HepG2 (cell line): ENCODE measurements around the gene ZBTB7C. TPM values are rescaled to one million over a fixed set of nuclear protein-coding genes. Genes with fewer than 3 reads are reported as not detected.

ENCODE experiments used
- ATAC-seq: fragments of 200-7000 bp; cut with Tn5 transposase; 3 replicates; pipeline ENCODE4 v1.9.1; 2020; ENCODE audit warnings: mild to moderate bottlenecking, moderate library complexity
- BruUV-seq: library from RNA; stranded (reverse); fragments of 400-500 nt; replicated peaks from 2 replicates; lab custom pipeline; 2021; lab: Mats Ljungman, UMichigan
- CTCF ChIA-PET: fragments of 300-600 bp; formaldehyde crosslinking; extraction: SDS; loops from one replicate; lab custom pipeline; 2021; ENCODE audit warnings: low total read pairs, inconsistent platforms, low intra/inter-chr PET ratio; lab: Yijun Ruan, JAX
- POLR2A ChIA-PET: fragments of 350-600 bp; sonication (Branson Sonifier 250); formaldehyde crosslinking; loops from one replicate; lab custom pipeline; 2020; ENCODE audit warnings: antibody characterized with exemption, inconsistent platforms; lab: Yijun Ruan, JAX
- DNase-seq: peaks from one replicate; pipeline ENCODE4 v3.0.0-alpha.2; 2015; ENCODE audit warnings: low spot score
- FAIRE-seq: peaks from 3 replicates; lab custom pipeline; 2011; peaks lifted over from hg19 to GRCh38; lab: Jason Lieb, UNC
- H2AFZ ChIP-seq: one replicate; pipeline ENCODE4 v1.6.1; 2011; ENCODE audit warnings: low read length, inconsistent platforms
- H3K27ac ChIP-seq: fragments of 300-600 bp; 3 replicates; pipeline ENCODE4 v1.8.0; 2011; ENCODE audit warnings: mixed run types, mild to moderate bottlenecking, mixed read lengths, low read length, inconsistent platforms; ENCODE audit not compliant: insufficient read depth; ENCODE audit errors: extremely low read length
- H3K27me3 ChIP-seq, 2 experiments: fragments of 200-600 bp in 1 of 2; 2 replicates in 1 of 2; 3 replicates in 1 of 2; pipeline versions ENCODE4 v1.6.0 to v1.8.0; 2011; ENCODE audit warnings: low read length in 2 of 2, mild to moderate bottlenecking in 2 of 2, moderate library complexity in 2 of 2, inconsistent platforms in 1 of 2; ENCODE audit not compliant: insufficient read depth in 2 of 2, control insufficient read depth in 1 of 2
- H3K36me3 ChIP-seq, 2 experiments: fragments of 200-600 bp in 1 of 2; replicated peaks in 1 of 2; 2 replicates in 1 of 2; 3 replicates in 1 of 2; pipeline versions ENCODE4 v1.5.1 to v1.8.0; 2011; ENCODE audit warnings: low read length in 2 of 2, inconsistent platforms in 1 of 2; ENCODE audit not compliant: insufficient read depth in 2 of 2, control insufficient read depth in 1 of 2
- H3K4me1 ChIP-seq: 2 replicates; pipeline ENCODE4 v1.5.1; 2012; ENCODE audit warnings: low read length, inconsistent platforms; ENCODE audit not compliant: insufficient read depth
- H3K4me2 ChIP-seq: 2 replicates; pipeline ENCODE4 v1.6.0; 2011; ENCODE audit warnings: low read depth, low read length, inconsistent platforms
- H3K4me3 ChIP-seq, 3 experiments: fragments of 200-600 bp in 1 of 3; sonication (generic), shearing (Covaris generic) in 1 of 3; replicated peaks in 1 of 3; 2 replicates each; pipeline ENCODE4 v1.5.1; 2011 to 2016; ENCODE audit warnings: low read length in 3 of 3, inconsistent platforms in 2 of 3, low read depth in 2 of 3, mild to moderate bottlenecking in 2 of 3, control low read depth in 1 of 3, mixed read lengths in 1 of 3; ENCODE audit not compliant: insufficient read depth in 1 of 3
- H3K79me2 ChIP-seq: one replicate; pipeline ENCODE4 v1.6.1; 2011; ENCODE audit warnings: low read length, inconsistent platforms; ENCODE audit not compliant: insufficient read depth
- H3K9ac ChIP-seq: 2 replicates; pipeline ENCODE4 v1.6.0; 2011; ENCODE audit warnings: mild to moderate bottlenecking, low read depth, low read length, inconsistent platforms; ENCODE audit not compliant: insufficient read depth
- H3K9me3 ChIP-seq: 2 replicates; pipeline ENCODE4 v1.5.1; 2012; ENCODE audit warnings: mild to moderate bottlenecking, low read length
- H4K20me1 ChIP-seq: 2 replicates; pipeline ENCODE4 v1.6.0; 2011; ENCODE audit warnings: inconsistent platforms, mild to moderate bottlenecking, low read length, moderate library complexity; ENCODE audit not compliant: insufficient read depth
- GFI1 ChIP-seq: sonication (generic); formaldehyde crosslinking; IDR thresholded peaks from 2 replicates; pipeline ENCODE4 v1.5.0; 2020; ENCODE audit warnings: missing genetic modification reagents, mild to moderate bottlenecking, borderline replicate concordance
- KAT8 ChIP-seq: IDR thresholded peaks from 2 replicates; pipeline ENCODE4 v1.6.1; 2016; ENCODE audit warnings: missing genetic modification reagents, missing compliant biosample characterization
- NONO ChIP-seq, 2 experiments: fragments of 450-650 bp in 1 of 2; sonication (generic) in 1 of 2; formaldehyde crosslinking in 1 of 2; IDR thresholded peaks in 1 of 2; conservative IDR thresholded peaks in 1 of 2; 2 replicates each; pipeline versions ENCODE4 v1.6.1 to v1.8.0; 2017 to 2022; ENCODE audit warnings: mild to moderate bottlenecking in 1 of 2, missing genetic modification reagents in 1 of 2, moderate library complexity in 1 of 2
- ZNF292 ChIP-seq: sonication (generic); formaldehyde crosslinking; IDR thresholded peaks from 2 replicates; pipeline ENCODE4 v1.8.1; 2022; ENCODE audit warnings: mild to moderate bottlenecking, low read depth, missing genetic modification reagents, borderline replicate concordance
- ZNF639 ChIP-seq: conservative IDR thresholded peaks from 2 replicates; pipeline ENCODE4 v1.6.1; 2018; ENCODE audit warnings: missing genetic modification reagents
- ZNF703 ChIP-seq: sonication (generic); formaldehyde crosslinking; IDR thresholded peaks from 2 replicates; pipeline ENCODE4 v1.5.1; 2020; ENCODE audit warnings: missing genetic modification reagents, mild to moderate bottlenecking, moderate library complexity, borderline replicate concordance
- WGBS: methylation state at CpG from one replicate; pipeline ENCODE4 v1.1.6; 2017; ENCODE audit warnings: low lambda C conversion rate; 5-methylcytosine and 5-hydroxymethylcytosine counted together
- in situ Hi-C: cut with HindIII; loops from 2 replicates; pipeline ENCODE4 v1.10.0; 2017; ENCODE audit warnings: low pct_unique_long_range_greater_than_20kb; ENCODE audit not compliant: extremely low pct_ligation_motif_present
- intact Hi-C: fragments of 100-400 bp; cut with micrococcal nuclease; formaldehyde crosslinking; loops from one replicate; pipeline ENCODE4 v1.10.0; 2022; ENCODE audit not compliant: unreplicated experiment
- polyA plus RNA-seq, 8 experiments: library from polyadenylated mRNA; depleted of rRNA in 3 of 8; stranded (reverse) in 7 of 8; unstranded in 1 of 8; fragments of >200 nt; fragmentation: Illumina TruSeq in 4 of 8; extraction: Trizol in 4 of 8; gene quantifications; 2 replicates each; pipeline versions ENCODE4 v1.2.1 to v1.2.3, GENCODE V29; 2011 to 2016; ENCODE audit warnings: low read depth in 4 of 8, missing spikeins in 1 of 8, mixed read lengths in 1 of 8; ENCODE audit not compliant: insufficient read depth in 1 of 8
- total RNA-seq, 5 experiments: library from RNA; depleted of rRNA; stranded (reverse); fragments of >200 nt; fragmentation: Illumina TruSeq; extraction: Trizol; gene quantifications; 2 replicates each; pipeline ENCODE4 v1.2.3, GENCODE V29; 2016; ENCODE audit warnings: low read depth in 1 of 5

Gene ZBTB7C
- total and polyA plus RNA-seq, 2 of the 13 experiments (the other 11 are each of a cell fraction or from before 2014, with no cell fraction given), result 0.01 to 0.04 TPM

DNA sequence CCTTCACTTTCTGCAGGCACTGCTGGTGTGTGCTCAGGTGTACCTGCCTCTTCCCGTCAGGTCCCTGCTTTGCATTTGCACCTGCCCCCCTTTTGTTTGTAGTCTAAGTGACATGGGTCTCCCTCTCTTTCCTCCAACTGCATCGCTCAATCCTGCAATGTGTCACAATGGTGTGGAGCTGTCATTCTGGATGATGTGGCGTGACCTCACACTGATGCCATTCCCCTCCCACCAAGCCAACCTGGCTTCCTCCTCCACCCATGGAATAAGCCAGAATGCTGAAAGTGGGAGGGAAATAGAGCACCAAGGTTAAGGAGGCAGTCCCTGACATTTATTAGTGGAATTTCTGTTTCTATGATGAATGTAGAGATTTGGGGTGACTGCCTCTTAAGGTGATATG lies 156.7 kb downstream of the ZBTB7C start:
- no TSS peak for BruUV-seq
- in situ Hi-C loops, result no loop called here

DNA sequence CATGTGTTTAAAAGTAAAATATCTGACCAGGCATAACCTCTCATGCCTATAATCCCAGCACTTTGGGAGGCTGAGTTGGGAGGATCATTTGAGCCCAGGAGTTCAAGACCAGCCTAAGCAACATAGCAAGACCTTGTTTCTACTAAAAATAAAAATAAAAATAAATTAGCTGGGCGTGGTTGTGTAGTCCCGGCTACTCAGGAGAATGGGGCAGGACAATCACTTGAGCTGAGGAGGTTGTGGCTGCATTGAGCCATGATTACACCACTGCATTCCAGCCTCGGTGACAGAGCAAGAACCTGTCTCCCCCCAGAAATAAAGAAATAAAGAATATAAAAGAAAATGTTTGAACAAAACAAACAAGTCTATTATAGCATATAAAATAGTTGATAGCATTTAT lies 158.3 kb downstream of the ZBTB7C start:
- Histone ChIP-seq H3K27me3 (no peaks in the 10 kb centered on the region), H3K27ac (no peak overlapping the region), H3K4me1 (no peaks in the 10 kb centered on the region), H2AFZ (no peak overlapping the region), H4K20me1 (no peaks in the 10 kb centered on the region), H3K9me3 (no peaks in the 10 kb centered on the region), H3K4me3 (no peak overlapping the region), H3K79me2 (no peaks in the 10 kb centered on the region), H3K4me2 (no peak overlapping the region), H3K9ac (no peak overlapping the region), H3K36me3 (no peaks in the 10 kb centered on the region)
- DNase-seq (no peak), ATAC-seq (no peak), FAIRE-seq (no peak)
- POLR2A ChIA-PET, result no interaction called here
- intact Hi-C loops, result no loop called here
- no TSS peak for BruUV-seq
- CTCF ChIA-PET, result no interaction called here
- TF ChIP-seq GFI1 (CRISPR knock-in tag) (no peak), NONO (IDR thresholded peaks at IDR 0.05) (no peak), NONO (CRISPR knock-in tag; conservative IDR thresholded peaks at IDR 0.05) (no peak), ZNF292 (CRISPR knock-in tag) (no peak), KAT8 (CRISPR knock-in tag) (no peak)
- WGBS, result 0% methylated on average over 3 of the region's 3 CpGs
- in situ Hi-C loops, result no loop called here

More for the DNA sequence above, 156.7 kb downstream of the ZBTB7C start:
- H2AFZ ChIP-seq, result no peak overlapping the region
- TF ChIP-seq ZNF639 (CRISPR knock-in tag), result no peak
- no peak for TF ChIP-seq ZNF703 (CRISPR knock-in tag)
- no peaks in the 10 kb centered on the region for H3K4me1 ChIP-seq
- no peaks in the 10 kb centered on the region for H3K36me3 ChIP-seq
- CTCF ChIA-PET, result no interaction called here
- no peak overlapping the region for H3K4me2 ChIP-seq
- no peaks in the 10 kb centered on the region for H3K79me2 ChIP-seq
- ATAC-seq (no peak), FAIRE-seq (no peak), DNase-seq (no peak)
- H3K27ac ChIP-seq, result no peak overlapping the region
- H3K27me3 ChIP-seq, result no peaks in the 10 kb centered on the region
- intact Hi-C loops, result no loop called here
- H3K4me3 ChIP-seq, result no peak overlapping the region
- H3K9me3 ChIP-seq, result no peaks in the 10 kb centered on the region
- 19% methylated on average over 3 of the region's 3 CpGs for WGBS
- POLR2A ChIA-PET, result no interaction called here
- no peaks in the 10 kb centered on the region for H4K20me1 ChIP-seq
- no peak overlapping the region for H3K9ac ChIP-seq
